Measurements from ENCODE around the gene PRX. TPM values are rescaled to one million over a fixed set of nuclear protein-coding genes. Genes with fewer than 3 reads are reported as not detected.

The PRX gene
- total and polyA plus RNA-seq, 2 of the 13 experiments (the other 11 are each of a cell fraction or from before 2014, with no cell fraction given): 0.66 TPM

GRCh38 chr19:40452016-40452415 lies 38.8 kb upstream of the PRX start:
- peaks cover 2 to 3% of the 10 kb centered on the region in 2 experiments; a peak in 1 of 5 replicates for H3K36me3 ChIP-seq (replicated peaks in 1 of 2; ENCODE audit: control insufficient read depth in 1 of 2, insufficient read depth in 2 of 2, low read length in 2 of 2)
- FAIRE-seq (no peak), ATAC-seq (no peak; the same call in 2 of the 3 replicates), DNase-seq (ENCODE audit: low spot score) (no peak)
- 83% methylated on average over 5 of the region's 5 CpGs for WGBS (ENCODE audit: low lambda C conversion rate)
- TF ChIP-seq ZBTB7A (CRISPR knock-in tag; IDR thresholded peaks at IDR 0.05) (no peak), MZF1 (CRISPR knock-in tag; IDR thresholded peaks at IDR 0.05; ENCODE audit: borderline replicate concordance) (no peak), FOXA1 (IDR thresholded peaks at IDR 0.05) (no peak), FOXA1 (CRISPR knock-in tag; IDR thresholded peaks at IDR 0.05) (no peak), NPAS2 (CRISPR knock-in tag; IDR thresholded peaks at IDR 0.05; ENCODE audit: borderline replicate concordance) (no peak), HNRNPK (IDR thresholded peaks at IDR 0.05; ENCODE audit: low read depth, low read length, poor library complexity, severe bottlenecking) (no peak), ZNF768 (CRISPR knock-in tag; IDR thresholded peaks at IDR 0.05) (no peak), HOXD1 (CRISPR knock-in tag; IDR thresholded peaks at IDR 0.05) (no peak), YEATS2 (CRISPR knock-in tag; IDR thresholded peaks at IDR 0.05; ENCODE audit: borderline replicate concordance) (no peak), ZNF335 (CRISPR knock-in tag; IDR thresholded peaks at IDR 0.05) (no peak), GMEB1 (CRISPR knock-in tag; IDR thresholded peaks at IDR 0.05; ENCODE audit: borderline replicate concordance) (no peak), IKZF1 (IDR thresholded peaks at IDR 0.05) (no peak), HOMEZ (CRISPR knock-in tag; IDR thresholded peaks at IDR 0.05; ENCODE audit: low read depth) (no peak), TEAD3 (CRISPR knock-in tag; optimal IDR thresholded peaks at IDR 0.05; ENCODE audit: borderline replicate concordance) (no peak), TAF1 (CRISPR knock-in tag; IDR thresholded peaks at IDR 0.05) (no peak)
- TF ChIP-seq, protein P1, sequence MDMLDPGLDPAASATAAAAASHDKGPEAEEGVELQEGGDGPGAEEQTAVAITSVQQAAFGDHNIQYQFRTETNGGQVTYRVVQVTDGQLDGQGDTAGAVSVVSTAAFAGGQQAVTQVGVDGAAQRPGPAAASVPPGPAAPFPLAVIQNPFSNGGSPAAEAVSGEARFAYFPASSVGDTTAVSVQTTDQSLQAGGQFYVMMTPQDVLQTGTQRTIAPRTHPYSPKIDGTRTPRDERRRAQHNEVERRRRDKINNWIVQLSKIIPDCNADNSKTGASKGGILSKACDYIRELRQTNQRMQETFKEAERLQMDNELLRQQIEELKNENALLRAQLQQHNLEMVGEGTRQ (IDR thresholded peaks at IDR 0.05; ENCODE audit: low read depth, low read length): no peak
- TF ChIP-seq, protein P1 (CRISPR knock-in tag; IDR thresholded peaks at IDR 0.05; ENCODE audit: borderline replicate concordance): no peak
- TF ChIP-seq, protein P2, sequence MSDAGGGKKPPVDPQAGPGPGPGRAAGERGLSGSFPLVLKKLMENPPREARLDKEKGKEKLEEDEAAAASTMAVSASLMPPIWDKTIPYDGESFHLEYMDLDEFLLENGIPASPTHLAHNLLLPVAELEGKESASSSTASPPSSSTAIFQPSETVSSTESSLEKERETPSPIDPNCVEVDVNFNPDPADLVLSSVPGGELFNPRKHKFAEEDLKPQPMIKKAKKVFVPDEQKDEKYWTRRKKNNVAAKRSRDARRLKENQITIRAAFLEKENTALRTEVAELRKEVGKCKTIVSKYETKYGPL (CRISPR knock-in tag; IDR thresholded peaks at IDR 0.05): no peak
- H3K79me2 ChIP-seq (ENCODE audit: insufficient read depth, low read length): no peaks in the 10 kb centered on the region
- H3K4me3 ChIP-seq (replicated peaks in 1 of 3; ENCODE audit: insufficient read depth in 1 of 3, low read depth in 2 of 3, low read length in 3 of 3): no peak overlapping the region
- no peak overlapping the region for H3K9ac ChIP-seq (ENCODE audit: insufficient read depth, low read depth, low read length)
- no peak overlapping the region for H3K4me2 ChIP-seq (ENCODE audit: low read depth, low read length)
- H3K27ac ChIP-seq (ENCODE audit: extremely low read length, insufficient read depth, low read length): no peak overlapping the region
- no TSS peak for BruUV-seq (replicated peaks)
- peaks cover 19% of the 10 kb centered on the region for H3K4me1 ChIP-seq (ENCODE audit: insufficient read depth, low read length)
- intact Hi-C loops (cut with micrococcal nuclease; ENCODE audit: unreplicated experiment): no loop called here
- no peaks in the 10 kb centered on the region for H4K20me1 ChIP-seq (ENCODE audit: insufficient read depth, low read length)
- in situ Hi-C loops (cut with HindIII; ENCODE audit: extremely low pct_ligation_motif_present, low pct_unique_long_range_greater_than_20kb): no loop called here
- CTCF ChIA-PET (ENCODE audit: low intra/inter-chr PET ratio, low total read pairs): no interaction called here
- no peak overlapping the region for H2AFZ ChIP-seq (ENCODE audit: low read length)
- H3K27me3 ChIP-seq (ENCODE audit: control insufficient read depth in 1 of 2, insufficient read depth in 2 of 2, low read length in 2 of 2): no peaks in the 10 kb centered on the region
- POLR2A ChIA-PET: interaction anchor here (1.2 to 1.5 kb wide), 2 partner anchors 14 to 19 kb away, joined by 3 read pairs; partner anchors contain the start of gene BLVRB
- no peaks in the 10 kb centered on the region for H3K9me3 ChIP-seq (ENCODE audit: low read length)

Data from HepG2 (cell line).